Uterus (tissue), 4 donors: ENCODE measurements around the gene EZH2. TPM values are rescaled to one million over a fixed set of nuclear protein-coding genes. Genes with fewer than 3 reads are reported as not detected.
A peak's percentile ranks its signal among the peaks of the same experiment; 100 is the strongest.

Experiments used
- DNase-seq, 2 donors: peaks; one replicate each; pipeline ENCODE4 v3.0.0-alpha.2; 2019 to 2020
- H3K27ac ChIP-seq, 2 donors: fragments of 200-600 bp; sonication (generic); 1 replicate in 1 of 2; 2 replicates in 1 of 2; pipeline ENCODE4 v1.5.1; 2016 to 2018
- H3K27me3 ChIP-seq, 2 donors: fragments of 200-600 bp; sonication (generic); one replicate each; pipeline ENCODE4 v1.5.1; 2018 to 2019; ENCODE audit warnings: control low read depth in 1 of 2
- H3K36me3 ChIP-seq, 2 donors: fragments of 200-600 bp; sonication (generic); one replicate each; pipeline ENCODE4 v1.5.1; 2019; ENCODE audit warnings: control low read depth in 1 of 2
- H3K4me1 ChIP-seq, 2 donors: fragments of 200-600 bp; sonication (generic); one replicate each; pipeline ENCODE4 v1.5.1; 2018 to 2019; ENCODE audit warnings: control low read depth in 1 of 2
- H3K4me3 ChIP-seq, 2 donors: fragments of 200-600 bp; sonication (generic); 1 replicate in 1 of 2; 2 replicates in 1 of 2; pipeline ENCODE4 v1.5.1; 2018 to 2019; ENCODE audit warnings: mild to moderate bottlenecking in 1 of 2
- H3K9me3 ChIP-seq, 2 donors: fragments of 200-600 bp; sonication (generic); one replicate each; pipeline ENCODE4 v1.5.1; 2019; ENCODE audit warnings: control low read depth in 1 of 2
- CTCF ChIP-seq, 4 experiments: fragments of 200-600 bp in 2 of 4; fragments of 450-650 bp in 2 of 4; sonication (generic) in 2 of 4; IDR thresholded peaks; one replicate each; pipeline ENCODE4 v1.5.1; 2016 to 2019; ENCODE audit warnings: antibody characterized with exemption in 4 of 4, mild to moderate bottlenecking in 2 of 4, moderate library complexity in 1 of 4
- POLR2A ChIP-seq, 2 donors: fragments of 450-650 bp; IDR thresholded peaks; one replicate each; pipeline ENCODE4 v1.6.1; 2016; ENCODE audit warnings: antibody characterized with exemption in 2 of 2, mild to moderate bottlenecking in 1 of 2, moderate library complexity in 1 of 2
- intact Hi-C: fragments of 100-400 bp; cut with DNase I; formaldehyde crosslinking; loops from one replicate; pipeline ENCODE4 v1.15.1; 2023; ENCODE audit warnings: low total_unique reads
- total RNA-seq, 4 donors: library from RNA; depleted of rRNA in 3 of 4; stranded (reverse); fragments of >200 nt in 3 of 4; gene quantifications; one replicate each; pipeline versions ENCODE4 v1.1.0 to v1.2.4, GENCODE V29; 2014 to 2023
- donor health status: DM: yes; HTN: yes; CAD: no.

Gene EZH2
- total RNA-seq, 4 donors from 2014 or later: 1.2 to 35.3 (median 2.1) TPM

- no peaks in the 10 kb centered on the region for H3K27me3 ChIP-seq
- peak overlapping the region; percentile 90 to 98 for H3K27ac ChIP-seq
- no peak for TF ChIP-seq POLR2A (IDR thresholded peaks at IDR 0.05)
- TF ChIP-seq CTCF (IDR thresholded peaks at IDR 0.05): no peak
- peak overlapping the region; percentile 48 to 100 for H3K4me3 ChIP-seq
- H3K4me1 ChIP-seq: no peaks in the 10 kb centered on the region
- intact Hi-C loops: loop anchor here (10.0 kb wide), 1 partner anchor 82 kb away; no protein-coding TSS in a partner anchor
- H3K9me3 ChIP-seq: no peaks in the 10 kb centered on the region
- H3K36me3 ChIP-seq: no peaks in the 10 kb centered on the region
- no peak for DNase-seq
Observed at GRCh38 chr7:148882841-148883265, 1.2 kb downstream of the EZH2 start.

- H3K36me3 ChIP-seq: no peaks in the 10 kb centered on the region
- intact Hi-C loops: loop anchor here (10.0 kb wide), 1 partner anchor 83 kb away; no protein-coding TSS in a partner anchor
- H3K4me3 ChIP-seq: no peak overlapping the region
- H3K9me3 ChIP-seq: no peaks in the 10 kb centered on the region
- no peak for DNase-seq
- no peaks in the 10 kb centered on the region for H3K27me3 ChIP-seq
- TF ChIP-seq POLR2A (IDR thresholded peaks at IDR 0.05): no peak
- no peak for TF ChIP-seq CTCF (IDR thresholded peaks at IDR 0.05)
- H3K4me1 ChIP-seq: no peaks in the 10 kb centered on the region
- no peak overlapping the region for H3K27ac ChIP-seq
Observed at GRCh38 chr7:148882192-148882591, 1.9 kb downstream of the EZH2 start.

DNA sequence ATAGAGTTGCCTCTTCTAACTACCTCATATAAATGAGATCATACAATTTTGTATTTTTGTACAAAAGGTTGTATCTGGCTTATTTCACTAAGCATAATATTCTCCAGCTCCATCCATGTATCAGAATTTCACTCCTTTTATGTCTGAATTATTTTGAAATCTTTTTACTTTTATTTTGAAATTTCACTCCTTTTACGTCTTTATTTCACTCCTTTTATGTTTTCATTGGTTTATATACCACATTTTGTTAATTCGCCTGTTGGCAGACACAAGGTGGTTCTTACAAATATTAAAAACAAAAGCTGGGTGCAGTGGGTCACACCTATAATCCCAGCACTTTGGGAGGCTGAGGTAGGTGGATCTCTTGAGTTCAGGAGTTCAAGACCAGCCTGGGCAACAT, 5.8 kb downstream of the EZH2 start:
- H3K9me3 ChIP-seq: no peaks in the 10 kb centered on the region
- no peak for DNase-seq
- intact Hi-C loops: no loop called here
- H3K36me3 ChIP-seq: no peaks in the 10 kb centered on the region
- TF ChIP-seq POLR2A (IDR thresholded peaks at IDR 0.05): no peak
- TF ChIP-seq CTCF (IDR thresholded peaks at IDR 0.05): no peak
- no peak overlapping the region for H3K27ac ChIP-seq
- no peaks in the 10 kb centered on the region for H3K4me1 ChIP-seq
- no peak overlapping the region for H3K4me3 ChIP-seq
- H3K27me3 ChIP-seq: no peaks in the 10 kb centered on the region

GRCh38 chr7:148877517-148877916, 6.6 kb downstream of the EZH2 start:
- H3K27ac ChIP-seq: no peak overlapping the region
- no peaks in the 10 kb centered on the region for H3K36me3 ChIP-seq
- H3K4me1 ChIP-seq: no peaks in the 10 kb centered on the region
- intact Hi-C loops: no loop called here
- TF ChIP-seq POLR2A (IDR thresholded peaks at IDR 0.05) (no peak), CTCF (IDR thresholded peaks at IDR 0.05) (no peak)
- H3K9me3 ChIP-seq: no peaks in the 10 kb centered on the region
- no peak overlapping the region for H3K4me3 ChIP-seq
- H3K27me3 ChIP-seq: no peaks in the 10 kb centered on the region
- DNase-seq: no peak

DNA sequence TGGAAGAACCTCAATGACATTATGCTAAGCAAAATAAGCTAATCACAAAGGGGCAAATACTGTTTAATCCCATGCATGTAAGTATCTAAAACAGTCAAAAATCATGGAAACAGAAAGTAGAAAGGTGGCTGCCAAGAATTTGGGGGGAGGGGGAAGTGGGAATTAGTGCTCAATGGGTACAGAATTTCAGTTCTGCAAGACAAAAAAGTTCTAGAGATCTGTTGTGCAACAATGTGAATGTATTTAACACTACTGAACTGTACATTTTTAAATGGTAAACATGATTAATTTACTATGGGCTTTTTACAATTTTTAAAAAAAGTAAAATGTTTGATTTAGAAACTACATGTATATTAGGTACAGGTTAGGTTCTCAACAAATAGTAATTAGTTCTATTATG, 11.9 kb downstream of the EZH2 start:
- Histone ChIP-seq H3K27ac (no peak overlapping the region), H3K36me3 (no peaks in the 10 kb centered on the region), H3K4me3 (no peak overlapping the region), H3K9me3 (no peaks in the 10 kb centered on the region), H3K4me1 (no peaks in the 10 kb centered on the region), H3K27me3 (no peaks in the 10 kb centered on the region)
- intact Hi-C loops: no loop called here
- no peak for DNase-seq
- TF ChIP-seq CTCF (IDR thresholded peaks at IDR 0.05): no peak
- TF ChIP-seq POLR2A (IDR thresholded peaks at IDR 0.05): no peak
